GM06990 (cell line): Measurements from ENCODE around the gene S100PBP.

Experiments
- DNase-seq: peaks from one replicate; pipeline ENCODE4 v3.0.0-alpha.2; 2011; ENCODE audit not compliant: insufficient read length; ENCODE audit errors: extremely low read depth
- H3K27me3 ChIP-seq: replicated peaks from 2 replicates; pipeline ENCODE4 v1.6.0; 2011; ENCODE audit warnings: low read length; ENCODE audit not compliant: control insufficient read depth, insufficient read depth
- H3K36me3 ChIP-seq: 2 replicates; pipeline ENCODE4 v1.5.1; 2011; ENCODE audit warnings: low read length; ENCODE audit not compliant: control insufficient read depth, insufficient read depth
- H3K4me3 ChIP-seq: replicated peaks from 2 replicates; pipeline ENCODE4 v1.5.1; 2011; ENCODE audit warnings: low read depth, mild to moderate bottlenecking, control low read depth, low read length
- TF ChIP-seq, protein P1 (sequence below): IDR thresholded peaks from 2 replicates; pipeline ENCODE4 v1.5.1; 2011; ENCODE audit warnings: low read length, control low read depth, mild to moderate bottlenecking, inconsistent platforms; ENCODE audit not compliant: insufficient read depth, poor library complexity, severe bottlenecking

Gene S100PBP

DNA sequence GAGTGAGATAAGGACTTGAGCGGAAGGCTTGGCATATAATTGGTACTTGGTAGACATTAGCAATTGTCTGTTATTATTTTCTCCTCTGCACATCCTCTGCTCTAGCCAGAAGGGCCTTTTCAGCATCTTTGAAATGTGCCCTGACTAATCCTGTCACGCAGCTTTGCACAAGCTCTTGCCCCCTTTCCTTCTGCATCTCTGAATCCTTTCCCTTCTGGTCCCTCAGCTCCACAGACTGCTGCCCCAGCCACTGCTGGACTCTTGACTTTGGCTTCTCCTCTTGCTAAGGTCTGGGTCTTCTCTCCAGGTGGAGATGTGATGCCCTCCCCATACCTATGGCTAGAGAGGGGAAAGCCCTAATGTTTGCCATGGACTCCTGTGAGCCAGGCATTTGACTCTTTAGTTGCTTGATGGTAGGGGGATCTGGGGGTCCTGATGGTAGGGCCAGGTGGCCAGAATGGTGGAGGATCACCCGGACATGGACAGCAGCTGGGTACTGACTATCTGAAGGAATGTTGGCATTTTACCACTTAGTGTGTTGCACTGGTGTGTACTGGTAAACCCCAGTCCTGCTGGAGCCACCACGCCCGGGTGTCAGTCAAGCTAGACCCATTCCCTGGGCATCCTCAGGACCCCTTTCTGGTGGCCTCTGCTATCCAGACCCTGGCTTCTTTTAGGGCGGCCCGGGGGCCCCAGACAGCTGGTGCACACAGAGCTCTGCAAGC lies 73.2 kb downstream of the S100PBP start:
- no peak for DNase-seq
- Histone ChIP-seq H3K36me3 (no peaks in the 10 kb centered on the region), H3K4me3 (no peak overlapping the region), H3K27me3 (peaks cover 7% of the 10 kb centered on the region)
- TF ChIP-seq, protein P1, sequence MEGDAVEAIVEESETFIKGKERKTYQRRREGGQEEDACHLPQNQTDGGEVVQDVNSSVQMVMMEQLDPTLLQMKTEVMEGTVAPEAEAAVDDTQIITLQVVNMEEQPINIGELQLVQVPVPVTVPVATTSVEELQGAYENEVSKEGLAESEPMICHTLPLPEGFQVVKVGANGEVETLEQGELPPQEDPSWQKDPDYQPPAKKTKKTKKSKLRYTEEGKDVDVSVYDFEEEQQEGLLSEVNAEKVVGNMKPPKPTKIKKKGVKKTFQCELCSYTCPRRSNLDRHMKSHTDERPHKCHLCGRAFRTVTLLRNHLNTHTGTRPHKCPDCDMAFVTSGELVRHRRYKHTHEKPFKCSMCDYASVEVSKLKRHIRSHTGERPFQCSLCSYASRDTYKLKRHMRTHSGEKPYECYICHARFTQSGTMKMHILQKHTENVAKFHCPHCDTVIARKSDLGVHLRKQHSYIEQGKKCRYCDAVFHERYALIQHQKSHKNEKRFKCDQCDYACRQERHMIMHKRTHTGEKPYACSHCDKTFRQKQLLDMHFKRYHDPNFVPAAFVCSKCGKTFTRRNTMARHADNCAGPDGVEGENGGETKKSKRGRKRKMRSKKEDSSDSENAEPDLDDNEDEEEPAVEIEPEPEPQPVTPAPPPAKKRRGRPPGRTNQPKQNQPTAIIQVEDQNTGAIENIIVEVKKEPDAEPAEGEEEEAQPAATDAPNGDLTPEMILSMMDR: no peak

DNA sequence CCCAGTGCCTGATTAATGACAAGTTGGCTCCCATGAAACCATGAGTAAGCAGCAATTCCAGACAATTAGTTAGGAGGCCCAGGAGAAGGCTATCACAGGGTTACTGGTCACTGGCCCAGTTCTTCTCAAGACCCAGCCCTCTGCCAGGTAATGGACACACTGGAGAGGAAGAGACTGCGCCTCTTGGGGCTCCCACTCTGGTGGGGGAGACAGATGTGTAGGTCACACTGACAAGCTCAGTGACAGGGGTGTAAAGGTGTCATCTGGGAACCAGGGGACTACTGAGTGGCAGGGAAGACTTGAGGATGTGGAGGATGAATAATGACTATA lies 73.8 kb downstream of the S100PBP start:
- peaks cover 7% of the 10 kb centered on the region for H3K27me3 ChIP-seq
- TF ChIP-seq, protein P1: no peak
- H3K36me3 ChIP-seq: no peaks in the 10 kb centered on the region
- DNase-seq: no peak
- H3K4me3 ChIP-seq: no peak overlapping the region

GRCh38 chr1:32891630-32892029 lies 74.2 kb downstream of the S100PBP start:
- DNase-seq: no peak
- Histone ChIP-seq H3K27me3 (peaks cover 7% of the 10 kb centered on the region), H3K4me3 (no peak overlapping the region), H3K36me3 (no peaks in the 10 kb centered on the region)
- TF ChIP-seq, protein P1: no peak

GRCh38 chr1:32892368-32893197 lies 75.1 kb downstream of the S100PBP start:
- H3K36me3 ChIP-seq: no peaks in the 10 kb centered on the region
- DNase-seq: peak; percentile 42
- H3K27me3 ChIP-seq: peaks cover 7% of the 10 kb centered on the region
- TF ChIP-seq, protein P1: peak; percentile 10
- no peak overlapping the region; the same call in 1 of the 2 replicates for H3K4me3 ChIP-seq

DNA sequence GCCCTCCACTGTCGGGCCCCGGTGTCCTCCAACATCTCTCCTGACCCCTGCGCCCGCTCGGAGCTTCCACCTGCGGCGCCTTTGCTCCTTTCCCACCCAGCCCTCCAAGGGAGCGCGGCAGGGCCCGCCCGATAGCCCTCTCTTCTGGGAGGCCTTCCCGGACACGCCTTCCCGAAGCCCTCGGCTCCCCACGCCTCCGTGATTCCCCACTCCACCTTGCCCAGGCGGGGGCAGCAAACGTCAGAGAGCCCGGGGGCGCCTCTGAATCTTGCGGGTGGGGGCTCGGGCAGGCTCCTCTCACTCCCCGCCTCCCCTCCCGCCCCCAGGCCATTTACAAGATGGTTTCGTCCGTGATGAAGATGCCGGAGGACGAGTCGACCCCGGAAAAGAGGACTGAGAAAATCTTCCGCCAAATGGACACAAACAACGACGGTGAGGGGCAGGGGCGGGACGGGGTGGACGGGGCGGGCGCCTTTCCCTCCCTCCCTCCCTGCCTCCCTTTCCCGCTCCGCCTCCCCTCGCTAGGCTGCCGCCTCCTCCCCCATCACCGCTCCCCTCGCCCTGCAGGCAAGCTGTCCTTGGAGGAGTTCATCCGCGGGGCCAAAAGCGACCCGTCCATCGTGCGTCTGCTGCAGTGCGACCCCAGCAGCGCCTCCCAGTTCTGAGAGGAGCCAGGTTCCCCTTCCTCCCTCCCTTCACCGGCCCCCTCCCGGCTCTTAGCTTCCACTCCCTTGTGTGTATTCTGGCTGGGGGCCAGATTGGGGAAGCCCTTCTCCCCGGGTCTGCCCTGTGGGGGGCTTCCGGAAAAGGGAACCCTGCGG lies 76.0 kb downstream of the S100PBP start:
- peaks cover 4% of the 10 kb centered on the region for H3K27me3 ChIP-seq
- no peak for DNase-seq
- TF ChIP-seq, protein P1: peak; percentile 25
- H3K4me3 ChIP-seq: peak overlapping the region; percentile 35
- H3K36me3 ChIP-seq: no peaks in the 10 kb centered on the region
